Sigmoid colon (tissue), 4 donors: Measurements from ENCODE around the gene MSLN.

ENCODE experiments used
- CTCF ChIP-seq, 4 experiments: fragments of 450-650 bp in 3 of 4; fragments of 200-600 bp in 1 of 4; IDR thresholded peaks; one replicate each; pipeline ENCODE4 v1.5.1; 2016 to 2019; ENCODE audit warnings: antibody characterized with exemption in 4 of 4, mild to moderate bottlenecking in 3 of 4, moderate library complexity in 2 of 4
- EP300 ChIP-seq, 4 donors: sonication (generic); formaldehyde crosslinking; IDR thresholded peaks; one replicate each; pipeline ENCODE4 v1.6.1; 2017; ENCODE audit warnings: antibody characterized with exemption in 4 of 4
- POLR2AphosphoS5 ChIP-seq, 4 donors: sonication (generic); formaldehyde crosslinking; IDR thresholded peaks; one replicate each; pipeline ENCODE4 v1.6.1; 2017; ENCODE audit warnings: antibody characterized with exemption in 4 of 4

GRCh38 chr16:770411-770810 is 9.9 kb downstream of the MSLN start:
- TF ChIP-seq CTCF (IDR thresholded peaks at IDR 0.05) (no peak), POLR2AphosphoS5 (IDR thresholded peaks at IDR 0.05) (no peak), EP300 (IDR thresholded peaks at IDR 0.05) (no peak)
